ACC112 (cell line): ENCODE measurements around the gene KLHL29.

Experiments used
- H2AFZ ChIP-seq: fragments of 200-600 bp; sonication (generic); one replicate; pipeline ENCODE4 v1.6.0; 2017; ENCODE audit warnings: antibody characterized with exemption, low read length; ENCODE audit not compliant: unreplicated experiment
- H3K27ac ChIP-seq: fragments of 200-600 bp; sonication (generic); 2 replicates; pipeline ENCODE4 v1.5.1; 2014; ENCODE audit warnings: low read depth, mild to moderate bottlenecking, antibody characterized with exemption, low read length, moderate library complexity
- H3K27me3 ChIP-seq: fragments of 200-600 bp; sonication (generic); 2 replicates; pipeline ENCODE4 v1.6.1; 2014; ENCODE audit warnings: mild to moderate bottlenecking, antibody characterized with exemption, low read length, moderate library complexity, mixed read lengths; ENCODE audit not compliant: insufficient read depth
- H3K36me3 ChIP-seq: fragments of 200-600 bp; sonication (generic); 2 replicates; pipeline ENCODE4 v1.6.1; 2016; ENCODE audit warnings: mild to moderate bottlenecking, antibody characterized with exemption, low read length, moderate library complexity, mixed read lengths; ENCODE audit not compliant: insufficient read depth
- H3K4me1 ChIP-seq: fragments of 200-600 bp; sonication (generic); one replicate; pipeline ENCODE4 v1.6.1; 2016; ENCODE audit warnings: low read length, mixed read lengths; ENCODE audit not compliant: insufficient read depth, unreplicated experiment, control insufficient read depth
- H3K4me3 ChIP-seq: fragments of 200-600 bp; sonication (generic); 2 replicates; pipeline ENCODE4 v1.5.1; 2014; ENCODE audit warnings: mild to moderate bottlenecking, low read depth, low read length
- H3K79me2 ChIP-seq: fragments of 200-600 bp; sonication (generic); one replicate; pipeline ENCODE4 v1.6.0; 2016; ENCODE audit warnings: low read length; ENCODE audit not compliant: control insufficient read depth, unreplicated experiment, insufficient read depth

Gene KLHL29

DNA sequence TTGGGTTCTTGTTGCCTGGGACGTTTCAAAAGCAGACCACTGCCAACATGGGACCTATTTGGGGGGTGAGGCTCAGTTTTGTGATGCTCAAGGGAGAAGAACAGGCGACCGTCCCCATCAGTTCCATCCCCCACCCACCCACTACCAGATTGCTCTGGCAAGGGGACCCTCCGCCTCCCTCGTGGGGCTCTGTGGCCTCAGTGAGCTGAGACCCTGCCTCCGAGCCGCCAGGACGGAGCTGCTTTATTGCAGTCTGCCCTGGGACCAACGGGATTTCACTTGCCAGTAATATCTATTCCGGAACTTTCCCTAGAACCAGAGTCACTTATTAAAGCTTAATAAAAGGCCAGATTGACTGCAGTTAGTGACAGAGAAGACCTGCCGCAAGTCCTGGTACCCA, 146.3 kb downstream of the KLHL29 start:
- Histone ChIP-seq H3K27ac (no peak overlapping the region), H3K36me3 (no peaks in the 10 kb centered on the region), H3K79me2 (no peaks in the 10 kb centered on the region), H3K4me1 (no peaks in the 10 kb centered on the region), H2AFZ (no peak overlapping the region), H3K27me3 (no peaks in the 10 kb centered on the region), H3K4me3 (no peak overlapping the region)

DNA sequence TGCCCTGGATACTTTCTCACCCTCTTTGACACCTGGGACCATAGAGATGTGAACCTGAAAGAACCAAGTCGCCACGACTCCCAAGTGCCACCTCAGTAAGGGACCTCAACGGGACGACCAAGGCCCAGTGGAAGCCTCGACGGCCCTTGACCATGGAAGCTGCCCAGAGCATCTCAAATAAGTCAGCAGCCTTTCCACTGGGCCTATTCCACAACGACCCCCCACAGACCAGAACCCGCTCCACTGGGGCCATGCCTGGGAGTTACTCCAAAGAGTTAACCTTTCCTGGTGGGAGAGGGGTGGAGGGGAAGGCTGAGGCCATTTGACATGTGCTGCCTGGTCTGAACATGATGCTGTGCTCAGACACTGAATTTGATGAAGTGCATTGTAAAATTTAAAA, 146.9 kb downstream of the KLHL29 start:
- Histone ChIP-seq H3K27me3 (no peaks in the 10 kb centered on the region), H3K4me3 (no peak overlapping the region), H3K27ac (no peak overlapping the region), H3K36me3 (no peaks in the 10 kb centered on the region), H3K4me1 (no peaks in the 10 kb centered on the region), H3K79me2 (no peaks in the 10 kb centered on the region), H2AFZ (no peak overlapping the region)

- Histone ChIP-seq H3K27ac (no peak overlapping the region), H3K4me1 (no peaks in the 10 kb centered on the region), H3K27me3 (no peaks in the 10 kb centered on the region), H3K4me3 (no peak overlapping the region), H2AFZ (no peak overlapping the region), H3K79me2 (no peaks in the 10 kb centered on the region), H3K36me3 (no peaks in the 10 kb centered on the region)
Observed at GRCh38 chr2:23532391-23533337, 147.7 kb downstream of the KLHL29 start.

DNA sequence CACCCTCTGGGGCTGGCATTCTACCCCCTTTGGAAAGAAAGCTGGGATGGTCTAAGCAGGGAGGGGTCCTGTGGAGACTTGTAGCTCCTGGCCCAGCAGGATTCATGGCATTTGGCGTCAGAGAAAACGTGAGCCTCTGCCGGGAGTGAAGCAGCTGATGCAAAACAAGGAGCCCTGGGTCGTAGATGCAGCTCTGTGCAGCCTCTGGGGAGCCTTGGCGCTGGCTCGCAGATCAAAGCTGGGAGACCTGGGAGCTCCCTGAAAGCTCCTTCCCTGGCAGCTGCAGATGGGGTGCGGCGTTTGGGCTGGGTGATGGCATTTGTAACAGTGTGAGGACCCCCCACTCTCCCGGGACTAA, 148.3 kb downstream of the KLHL29 start:
- Histone ChIP-seq H3K27me3 (no peaks in the 10 kb centered on the region), H3K4me3 (no peak overlapping the region), H3K79me2 (no peaks in the 10 kb centered on the region), H3K27ac (no peak overlapping the region), H2AFZ (no peak overlapping the region), H3K4me1 (no peaks in the 10 kb centered on the region), H3K36me3 (no peaks in the 10 kb centered on the region)

GRCh38 chr2:23534771-23535170, 149.8 kb downstream of the KLHL29 start:
- Histone ChIP-seq H3K27me3 (no peaks in the 10 kb centered on the region), H3K4me1 (no peaks in the 10 kb centered on the region)

DNA sequence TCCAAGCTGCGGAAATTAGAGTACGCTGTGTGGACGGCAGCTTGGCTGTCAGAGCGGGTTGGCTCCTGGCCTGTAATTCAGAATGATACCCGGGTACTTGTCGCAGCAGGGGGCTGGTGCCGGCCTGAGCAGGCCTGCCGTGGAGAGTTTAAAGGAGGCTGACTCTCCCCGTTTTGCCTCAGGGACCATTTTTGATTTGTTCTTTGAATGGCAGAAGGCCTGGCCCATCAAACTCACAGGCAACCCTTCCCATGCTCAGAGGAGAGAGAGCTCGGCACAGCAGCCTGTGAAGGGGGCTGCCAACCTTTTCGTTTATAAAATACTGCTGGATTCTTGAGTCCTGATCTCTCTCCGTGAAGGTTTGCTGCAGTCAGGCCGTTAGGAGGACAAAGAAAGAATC, 151.3 kb downstream of the KLHL29 start:
- Histone ChIP-seq H3K79me2 (no peaks in the 10 kb centered on the region), H3K4me1 (no peaks in the 10 kb centered on the region), H2AFZ (no peak overlapping the region), H3K27me3 (no peaks in the 10 kb centered on the region), H3K36me3 (no peaks in the 10 kb centered on the region), H3K27ac (no peak overlapping the region), H3K4me3 (no peak overlapping the region)

More at GRCh38 chr2:23534771-23535170, 149.8 kb downstream of the KLHL29 start:
- H3K4me3 ChIP-seq, result no peak overlapping the region
- H2AFZ ChIP-seq, result no peak overlapping the region
- H3K36me3 ChIP-seq, result no peaks in the 10 kb centered on the region
- no peaks in the 10 kb centered on the region for H3K79me2 ChIP-seq
- no peak overlapping the region for H3K27ac ChIP-seq

DNA sequence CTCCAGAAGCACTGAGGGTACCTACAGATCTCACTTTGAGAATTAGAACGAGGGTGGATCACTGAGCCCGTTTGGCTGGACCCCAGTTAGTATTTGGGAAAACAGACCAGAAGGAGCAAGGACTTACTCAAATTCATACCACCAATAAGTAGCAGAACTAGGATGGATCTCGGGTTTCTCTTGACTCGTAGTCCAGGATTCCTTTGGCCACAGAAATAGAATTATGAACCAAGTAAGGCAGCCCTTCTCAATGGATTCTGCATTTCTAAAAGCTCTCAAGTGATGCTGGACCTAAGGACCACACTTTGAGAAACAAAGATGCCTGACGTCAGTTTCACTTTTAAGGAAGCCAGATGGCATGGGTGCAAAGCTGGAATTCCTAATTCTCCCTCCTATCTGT, 153.0 kb downstream of the KLHL29 start:
- Histone ChIP-seq H3K36me3 (no peaks in the 10 kb centered on the region), H3K27ac (no peak overlapping the region), H3K27me3 (no peaks in the 10 kb centered on the region), H3K4me3 (no peak overlapping the region), H3K4me1 (peaks cover 10% of the 10 kb centered on the region), H3K79me2 (no peaks in the 10 kb centered on the region), H2AFZ (no peak overlapping the region)

DNA sequence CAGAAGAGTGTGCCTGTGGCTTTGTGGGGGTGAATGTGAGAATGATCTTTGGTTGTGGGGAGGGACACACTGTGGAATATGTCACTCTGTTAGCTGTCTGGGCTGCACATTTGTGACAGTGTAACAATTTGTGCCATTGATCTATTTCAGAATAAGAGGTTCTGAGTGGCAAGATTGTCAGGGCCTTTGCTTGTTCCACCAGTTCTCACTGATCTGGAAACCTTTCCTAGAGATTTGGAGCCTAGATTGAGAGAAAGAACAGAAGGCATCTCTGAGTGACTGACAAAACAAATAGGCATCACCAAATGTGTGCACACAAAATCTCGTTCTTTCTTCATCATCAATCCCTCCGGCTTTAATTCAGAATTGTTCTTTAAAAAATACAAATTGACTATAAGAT, 153.6 kb downstream of the KLHL29 start:
- Histone ChIP-seq H3K4me3 (no peak overlapping the region), H3K4me1 (peaks cover 10% of the 10 kb centered on the region), H3K79me2 (no peaks in the 10 kb centered on the region), H3K27ac (no peak overlapping the region), H2AFZ (no peak overlapping the region), H3K27me3 (no peaks in the 10 kb centered on the region), H3K36me3 (no peaks in the 10 kb centered on the region)

- Histone ChIP-seq H3K4me1 (peaks cover 20% of the 10 kb centered on the region), H3K27me3 (no peaks in the 10 kb centered on the region), H3K36me3 (no peaks in the 10 kb centered on the region), H3K27ac (no peak overlapping the region), H2AFZ (no peak overlapping the region), H3K79me2 (peaks cover 6% of the 10 kb centered on the region), H3K4me3 (no peak overlapping the region)
Observed at GRCh38 chr2:23540804-23541360, 155.9 kb downstream of the KLHL29 start.

DNA sequence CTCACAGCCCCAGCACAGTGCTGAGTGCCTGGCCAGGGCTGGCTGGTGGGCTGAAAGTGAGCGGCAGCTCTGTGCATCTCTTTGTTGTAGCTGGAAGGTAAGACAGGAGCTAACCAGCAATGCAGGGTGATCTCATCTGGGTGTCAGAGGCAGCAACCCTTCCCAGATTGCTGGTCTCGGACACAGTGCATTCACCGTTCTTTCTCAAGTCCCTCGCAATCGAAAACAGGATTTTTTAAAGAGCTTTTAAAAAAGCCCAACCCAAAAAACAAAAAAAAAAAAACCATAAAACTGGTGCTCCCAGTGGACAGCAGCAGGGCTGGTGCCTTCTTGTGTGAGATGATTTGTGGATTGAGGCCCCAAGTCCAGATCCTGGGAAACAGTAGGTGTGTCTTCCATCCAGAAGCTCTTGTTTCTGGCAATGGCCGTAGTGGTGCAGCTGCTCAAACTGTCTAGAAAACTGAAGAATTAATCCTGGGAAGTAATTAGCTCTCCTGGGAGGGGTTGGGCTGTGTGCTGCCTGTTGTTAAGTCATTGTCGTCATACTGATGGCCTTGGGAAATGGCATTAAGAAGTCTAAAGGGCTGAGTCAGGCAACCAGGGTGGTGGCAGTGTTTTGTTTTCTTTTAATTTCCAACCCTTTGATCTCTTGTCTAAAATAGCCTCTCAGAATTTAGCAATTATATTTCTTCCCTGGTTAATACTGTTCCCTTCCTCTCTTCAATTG, 156.7 kb downstream of the KLHL29 start:
- H3K4me1 ChIP-seq, result peaks cover 22% of the 10 kb centered on the region
- peaks cover 6% of the 10 kb centered on the region for H3K79me2 ChIP-seq
- no peak overlapping the region for H3K27ac ChIP-seq
- no peak overlapping the region for H3K4me3 ChIP-seq
- no peaks in the 10 kb centered on the region for H3K27me3 ChIP-seq
- H3K36me3 ChIP-seq, result no peaks in the 10 kb centered on the region
- H2AFZ ChIP-seq, result no peak overlapping the region
